SKM-1 (cell line): ENCODE results near the gene LSAMP.

Experiments used
- DNase-seq: peaks from one replicate; lab custom pipeline; 2025; ENCODE audit not compliant: unreplicated experiment; lab: John Stamatoyannopoulos, UW

LSAMP gene

DNA sequence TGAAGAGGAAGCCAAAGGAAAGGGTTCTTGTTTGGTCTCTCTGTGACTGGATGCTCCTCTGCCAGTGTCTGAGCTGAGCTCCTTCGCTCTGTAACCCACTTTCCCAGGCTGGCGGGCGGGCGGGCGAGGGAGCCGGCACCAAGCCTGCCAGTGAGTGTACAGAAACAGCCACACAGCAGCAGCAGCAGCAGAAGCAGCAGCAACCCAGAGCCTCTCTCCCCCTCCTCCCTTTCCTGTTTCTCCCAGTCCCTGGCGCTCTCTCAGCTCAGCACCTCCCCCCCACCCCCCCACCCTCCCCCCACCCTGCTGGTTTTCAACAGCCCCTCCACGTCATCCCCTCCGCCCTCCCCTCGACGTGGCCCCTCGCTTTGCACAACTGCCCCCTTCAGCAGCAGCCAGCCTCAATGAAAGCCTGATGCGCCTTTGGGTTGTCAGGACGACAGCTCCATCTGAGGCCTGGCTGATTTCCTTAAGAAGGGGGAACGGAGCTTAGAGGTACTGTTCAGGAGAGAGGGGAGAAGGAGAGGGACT lies at the start of gene LSAMP:
Gene LSAMP, minus strand, starts transcription at position 177 of the 531 bp plus-strand sequence.
- DNase-seq: no peak

DNA sequence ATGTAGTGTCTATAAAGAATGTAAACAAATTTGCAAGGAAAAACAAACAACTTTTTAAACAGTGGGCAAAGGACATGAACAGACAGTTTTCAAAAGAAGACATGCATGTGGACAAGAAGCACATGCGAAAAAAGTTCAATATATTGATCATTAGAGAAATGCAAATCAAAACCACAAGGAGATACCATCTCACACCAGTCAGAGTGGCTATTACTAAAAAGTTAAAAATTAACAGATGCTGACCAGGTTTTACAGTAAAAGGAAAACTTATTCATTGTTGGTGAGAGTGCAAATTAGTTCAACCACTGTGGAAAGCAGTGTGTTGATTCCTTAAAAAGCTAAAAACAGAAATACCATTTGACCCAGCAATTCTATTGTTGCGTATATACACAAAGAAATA lies 47.1 kb upstream of the LSAMP start:
- DNase-seq: no peak

DNA sequence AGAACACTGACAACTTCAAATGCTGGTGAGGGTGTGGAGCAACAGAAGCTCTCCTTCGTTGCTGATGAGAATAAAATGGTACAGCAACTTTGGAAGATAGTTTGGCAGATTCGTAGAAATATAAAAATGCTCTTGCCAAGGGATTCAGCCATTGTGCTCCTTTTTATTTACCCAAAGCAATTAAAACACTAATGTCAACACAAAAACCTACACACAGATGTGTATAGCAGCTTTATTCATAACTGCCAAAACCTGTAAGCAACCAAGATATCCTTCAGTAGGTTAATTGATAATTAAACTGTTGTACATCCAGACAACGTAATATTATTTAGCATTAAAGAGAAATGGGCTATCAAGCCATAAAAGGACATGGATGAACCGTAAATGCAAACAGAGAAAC lies 37.8 kb upstream of the LSAMP start:
- DNase-seq: no peak

DNA sequence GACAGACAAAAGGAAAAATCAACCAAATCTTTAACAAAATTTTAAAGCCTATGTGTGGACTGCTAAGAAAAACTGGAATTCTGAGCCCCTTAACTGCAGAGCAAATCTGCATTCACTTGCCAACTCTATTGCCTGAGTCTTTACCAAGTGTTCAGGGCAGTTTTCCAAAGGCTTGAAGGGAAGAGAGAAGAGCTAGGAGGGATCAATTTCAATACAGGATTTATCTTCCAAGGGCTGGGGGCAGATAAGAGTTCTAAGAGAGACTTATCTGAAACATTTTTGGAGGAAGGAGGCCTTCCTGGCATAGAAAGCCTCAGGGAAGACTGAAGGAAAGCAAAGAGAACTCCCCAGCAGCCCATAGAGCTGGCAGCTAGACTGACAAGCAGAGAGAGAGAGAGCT lies 31.4 kb upstream of the LSAMP start:
- DNase-seq: no peak

DNA sequence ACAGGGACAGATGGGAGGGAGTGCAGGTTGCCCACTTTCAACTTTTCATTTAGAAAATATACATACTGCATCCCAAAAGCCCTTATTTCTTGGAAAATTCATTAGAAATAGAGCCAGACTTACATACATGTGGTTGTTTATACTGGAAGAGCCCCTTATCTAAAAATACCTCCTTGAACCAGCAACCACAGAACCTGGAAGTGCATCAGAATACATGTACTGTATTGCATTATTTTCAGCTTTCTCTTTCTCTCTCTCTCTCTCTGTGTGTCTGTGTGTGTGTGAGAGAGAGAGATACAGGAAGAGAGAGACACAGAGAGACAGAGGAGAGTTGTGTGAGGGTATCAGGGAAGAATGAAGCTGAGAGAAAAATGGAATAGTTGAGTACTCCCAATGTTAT lies 29.5 kb upstream of the LSAMP start:
- no peak for DNase-seq

DNA sequence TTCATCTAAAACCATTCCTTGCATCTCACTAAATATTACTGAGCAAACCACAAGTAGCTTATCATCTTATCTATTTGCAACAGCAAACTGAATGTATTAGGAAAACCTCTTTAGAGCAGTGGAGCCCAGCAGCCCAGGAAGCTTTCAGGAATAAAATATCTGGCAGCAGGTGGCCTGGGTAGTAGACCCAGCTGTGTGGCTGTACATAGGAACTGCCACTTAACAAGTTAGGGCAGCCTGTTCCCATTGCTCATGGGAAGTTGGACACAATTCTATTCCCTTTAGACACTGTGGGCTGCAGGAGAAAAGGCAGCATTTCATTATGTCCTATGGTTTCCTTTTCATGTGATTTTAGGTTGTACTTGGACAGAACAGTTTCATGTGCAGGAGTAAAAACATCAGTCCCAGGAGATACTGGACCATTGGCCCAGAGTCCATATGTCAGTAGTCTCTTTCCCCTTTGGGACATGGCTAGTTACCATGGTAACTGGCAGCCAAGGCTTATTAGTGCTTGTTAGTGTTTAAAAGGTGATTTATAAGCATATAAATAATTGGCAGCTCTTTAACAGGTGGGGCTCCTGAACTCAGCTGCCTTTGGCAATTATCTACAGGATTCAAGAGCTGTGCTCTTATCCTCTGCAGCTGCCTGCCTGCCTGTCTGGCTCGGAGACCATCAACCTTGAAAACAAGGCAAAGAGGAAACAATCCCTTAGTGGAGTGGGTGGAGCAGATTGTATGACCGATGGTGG lies 28.9 kb upstream of the LSAMP start:
- DNase-seq: no peak

DNA sequence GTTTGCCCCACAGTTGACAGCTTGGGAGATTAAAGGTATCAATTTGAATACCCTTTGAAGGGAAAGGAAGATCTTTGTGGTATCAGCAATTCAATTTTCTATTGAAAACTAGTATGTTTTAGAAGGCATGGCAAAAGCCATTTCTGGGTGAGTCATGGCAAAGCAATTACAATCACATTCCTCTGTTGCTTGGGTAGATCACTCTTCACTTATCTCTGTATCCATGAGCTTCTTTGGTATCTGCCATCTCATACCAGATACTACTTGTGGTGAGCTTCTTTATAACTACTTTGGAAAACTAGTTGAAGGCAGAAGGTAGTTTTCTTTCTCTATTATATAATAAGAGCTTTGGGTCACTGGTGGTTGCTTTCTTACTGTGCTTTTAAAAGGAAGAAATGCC lies 28.3 kb upstream of the LSAMP start:
- DNase-seq: no peak

DNA sequence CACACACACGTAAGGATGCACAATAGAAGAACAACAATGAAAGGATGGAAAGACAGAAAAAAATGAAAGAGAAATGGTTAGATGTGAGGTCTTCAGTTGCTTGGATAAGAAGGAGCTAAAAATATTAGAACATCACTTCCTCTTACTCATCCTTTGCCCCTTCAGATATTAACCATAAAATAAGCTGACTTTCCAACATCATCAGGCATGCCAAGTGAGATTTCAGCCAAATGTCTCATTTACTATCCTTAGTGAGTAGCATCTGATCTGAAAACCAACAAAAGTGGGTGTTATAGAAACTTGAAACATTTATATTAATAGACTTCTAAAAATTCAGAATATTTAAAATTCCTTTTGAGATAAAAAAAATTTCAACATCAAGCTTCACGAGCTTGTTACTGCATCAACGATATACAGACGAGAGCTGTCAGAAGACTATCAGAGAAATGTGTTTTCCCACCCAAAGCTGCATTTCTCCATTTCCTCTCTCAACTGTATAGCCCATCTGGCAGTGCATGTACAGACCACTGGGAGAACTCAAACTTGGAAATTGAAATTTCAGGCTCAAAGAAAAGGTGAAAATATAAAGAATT lies 25.4 kb upstream of the LSAMP start:
- no peak for DNase-seq

DNA sequence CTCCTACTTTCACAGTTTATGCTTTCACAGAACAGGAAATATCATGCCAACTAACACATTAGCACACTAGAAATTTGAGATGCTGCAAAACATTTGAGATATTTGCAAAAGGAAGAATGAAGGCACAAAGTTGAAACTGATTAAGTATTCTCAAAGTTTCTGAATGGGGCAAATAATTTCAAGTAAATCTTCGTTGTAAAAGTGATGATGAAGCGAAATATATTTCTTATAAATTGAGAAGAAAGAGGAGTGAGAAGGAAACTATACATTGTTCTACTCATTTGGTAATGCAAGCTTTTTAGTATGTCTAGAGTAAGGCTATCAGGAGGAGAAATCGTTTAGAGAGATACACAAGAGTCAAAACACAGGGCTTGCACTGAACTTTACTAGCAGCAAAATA lies 24.3 kb upstream of the LSAMP start:
- no peak for DNase-seq

DNA sequence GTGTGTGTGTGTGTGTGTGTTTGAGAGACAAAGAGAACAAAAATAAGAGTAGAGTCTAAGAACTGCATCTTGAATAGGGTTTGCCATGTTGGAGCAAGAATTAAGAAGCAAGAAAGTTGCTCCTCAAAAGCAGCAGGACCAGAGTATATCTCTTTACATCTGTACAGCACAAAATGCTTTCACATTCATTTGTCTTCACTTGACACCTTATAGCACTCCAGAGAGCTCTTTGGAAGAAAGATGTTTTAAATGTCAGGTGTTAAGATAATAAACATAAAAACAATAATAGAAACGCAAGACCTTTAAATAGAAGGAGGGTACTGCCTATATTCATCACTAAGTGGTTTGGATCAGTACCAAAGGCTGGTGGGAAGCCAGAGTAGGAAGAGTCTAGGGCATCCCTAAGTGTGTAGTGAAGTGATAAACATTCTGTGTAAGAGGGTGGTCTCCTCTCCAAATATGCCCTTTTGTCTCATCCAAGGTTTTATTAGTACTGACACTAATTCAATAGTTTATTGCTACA lies 19.1 kb upstream of the LSAMP start:
- no peak for DNase-seq

DNA sequence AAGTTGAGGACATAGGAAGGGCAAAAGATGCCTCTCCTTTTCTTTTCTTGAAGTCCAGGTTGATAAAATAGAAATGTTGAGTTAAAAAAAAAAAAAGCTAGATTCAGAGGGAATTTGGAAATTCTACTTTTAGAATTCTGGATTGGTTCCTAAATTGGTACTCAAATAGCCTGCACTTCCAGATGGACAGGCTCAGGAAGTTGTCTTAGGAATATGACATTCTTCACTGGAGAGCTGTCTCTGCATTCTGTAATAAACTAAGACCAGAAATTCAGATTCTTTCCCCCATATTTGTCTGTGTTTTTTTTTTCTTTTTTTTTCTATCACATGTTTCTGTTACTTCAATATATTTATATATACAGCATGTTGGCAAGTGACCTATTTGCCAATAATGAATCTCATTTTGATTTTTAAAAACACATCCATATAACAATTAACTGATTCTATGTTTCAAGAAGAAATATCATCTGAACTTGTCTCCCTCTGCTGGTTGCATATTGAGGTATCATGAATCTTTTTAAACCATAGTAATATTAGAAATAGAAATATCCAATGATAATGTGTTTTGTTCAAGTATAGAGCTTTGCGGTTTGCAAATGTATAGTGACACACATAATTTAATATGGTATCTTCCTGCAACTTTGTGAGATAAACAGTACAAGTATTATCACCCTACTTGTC lies 8.5 kb upstream of the LSAMP start:
- DNase-seq: no peak

DNA sequence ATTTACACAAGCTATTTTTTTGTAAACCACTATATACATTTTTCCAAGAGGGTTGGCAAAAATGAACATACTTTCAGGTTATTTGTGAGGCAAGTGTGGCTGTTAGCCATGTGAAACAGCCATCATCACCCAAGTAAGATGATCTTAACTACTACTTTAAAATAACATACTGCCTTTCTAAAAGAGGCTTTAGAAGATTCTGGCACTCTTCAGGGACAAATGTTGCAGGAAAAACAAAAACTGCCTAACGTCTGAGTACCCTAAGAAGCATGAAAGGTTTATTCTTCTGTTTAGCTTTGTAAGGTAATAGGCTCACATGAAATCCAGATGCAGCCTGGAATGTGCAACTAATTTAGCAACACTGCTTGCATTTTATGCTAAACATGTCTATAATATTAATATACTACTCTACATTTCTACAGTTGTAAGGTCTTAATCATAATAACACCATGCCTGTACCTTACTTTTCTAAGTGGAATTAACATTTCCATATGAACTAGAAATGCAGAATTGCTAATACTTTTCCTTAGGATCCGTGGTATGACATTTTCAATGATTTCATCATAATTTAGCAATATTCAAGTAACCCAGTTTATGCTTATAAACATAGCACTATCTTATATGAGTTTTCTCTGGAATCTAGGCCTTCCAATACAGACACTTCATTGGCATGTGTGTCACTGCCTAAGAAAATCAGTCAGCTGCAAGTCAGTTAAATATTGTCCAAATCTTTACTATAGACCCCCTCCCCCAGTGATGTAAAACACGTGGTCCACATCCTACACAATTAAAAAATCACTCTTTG lies 4.5 kb upstream of the LSAMP start:
- DNase-seq: no peak

DNA sequence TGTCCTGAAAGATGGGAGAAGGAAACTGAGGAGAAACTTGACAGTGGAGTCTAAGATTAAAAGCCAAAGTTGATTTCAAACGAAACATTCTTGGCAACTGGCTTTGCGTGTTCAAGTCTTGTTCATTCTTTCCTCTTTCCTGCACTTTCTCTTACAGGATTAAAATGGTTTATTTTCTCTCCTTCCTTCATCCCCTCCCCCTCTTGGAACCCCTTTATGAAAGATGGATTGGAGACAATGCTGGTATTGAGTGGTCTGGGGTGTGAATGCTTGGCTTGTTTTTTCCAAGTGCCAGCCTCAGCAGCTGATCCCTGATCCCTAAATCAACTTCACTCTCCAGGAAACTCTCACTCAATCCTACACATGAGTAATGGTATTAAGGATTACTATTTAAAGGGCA lies 703 bp upstream of the LSAMP start:
- no peak for DNase-seq

DNA sequence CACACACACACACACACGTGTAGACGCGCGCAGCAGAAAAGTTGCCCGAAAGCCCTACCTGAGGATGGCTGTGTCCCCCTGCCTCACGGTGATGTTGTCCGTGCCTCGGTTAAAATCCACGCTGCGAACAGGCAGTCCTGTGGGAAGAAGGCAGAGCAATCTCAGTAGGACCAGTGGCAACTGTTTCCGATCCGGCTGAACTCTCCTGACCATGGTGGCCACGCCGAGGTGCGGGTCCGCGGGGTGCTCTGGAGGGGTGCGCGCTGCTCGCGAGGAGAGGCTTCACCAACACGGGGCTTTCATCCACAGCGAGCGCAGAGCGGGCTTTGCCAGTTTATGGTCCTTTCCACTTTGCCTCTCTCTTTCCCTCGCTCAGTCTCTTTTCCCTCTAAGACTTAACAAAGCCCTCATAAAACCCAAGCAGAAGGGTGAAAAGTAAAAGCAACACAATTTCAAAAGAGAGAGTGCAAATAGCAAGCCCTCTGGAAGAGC lies 422 bp downstream of the LSAMP start:
- no peak for DNase-seq

DNA sequence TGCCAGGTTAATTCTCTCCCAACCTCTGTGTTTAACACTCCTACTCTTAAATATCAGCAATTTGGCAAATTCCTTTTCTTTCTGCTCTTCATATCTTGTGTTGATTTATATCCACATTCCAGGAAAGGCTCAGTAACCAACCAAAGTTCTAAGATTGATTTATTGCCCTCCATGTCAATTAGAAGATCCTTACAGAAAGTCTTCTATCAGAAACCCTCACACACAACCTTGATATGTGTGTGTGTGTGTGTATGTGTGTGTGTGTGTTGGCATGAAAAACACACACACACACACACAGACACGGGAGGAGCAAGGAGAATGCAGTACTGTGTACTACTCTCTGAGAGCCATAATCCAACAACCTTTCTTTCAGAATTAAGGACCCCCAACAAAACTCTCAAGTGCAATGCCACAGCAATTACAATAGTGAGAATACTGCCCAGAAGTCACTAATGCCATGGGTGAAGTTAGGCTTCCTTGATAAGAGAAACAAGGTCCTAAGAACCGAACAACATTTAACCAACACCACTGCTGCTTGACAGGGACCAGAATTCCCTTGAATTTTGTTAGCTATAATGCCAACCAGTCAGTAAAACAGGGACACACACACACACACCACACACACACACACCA lies 1.1 kb downstream of the LSAMP start:
- DNase-seq: no peak

DNA sequence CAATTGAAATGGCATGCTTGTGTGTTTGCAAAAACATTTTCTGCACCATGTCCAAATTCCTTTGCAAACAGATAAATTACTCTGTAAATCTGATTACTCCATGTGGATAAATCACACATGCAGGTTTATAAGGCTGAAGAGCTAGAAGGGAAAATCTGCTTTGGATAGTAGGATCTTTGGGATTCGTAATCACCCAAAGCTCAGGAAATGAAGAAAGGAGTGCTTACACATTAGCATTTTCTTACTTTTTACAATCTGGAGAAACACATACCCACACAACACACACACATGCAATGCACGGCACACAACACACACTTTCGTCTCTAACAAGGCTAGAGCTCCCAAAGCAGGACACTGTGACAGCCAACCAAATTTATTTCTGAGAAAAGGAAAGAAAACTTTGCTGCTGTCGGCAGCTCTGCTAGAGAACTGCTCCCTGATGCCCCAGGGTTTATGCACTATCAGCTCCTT lies 2.1 kb downstream of the LSAMP start:
- DNase-seq: no peak

DNA sequence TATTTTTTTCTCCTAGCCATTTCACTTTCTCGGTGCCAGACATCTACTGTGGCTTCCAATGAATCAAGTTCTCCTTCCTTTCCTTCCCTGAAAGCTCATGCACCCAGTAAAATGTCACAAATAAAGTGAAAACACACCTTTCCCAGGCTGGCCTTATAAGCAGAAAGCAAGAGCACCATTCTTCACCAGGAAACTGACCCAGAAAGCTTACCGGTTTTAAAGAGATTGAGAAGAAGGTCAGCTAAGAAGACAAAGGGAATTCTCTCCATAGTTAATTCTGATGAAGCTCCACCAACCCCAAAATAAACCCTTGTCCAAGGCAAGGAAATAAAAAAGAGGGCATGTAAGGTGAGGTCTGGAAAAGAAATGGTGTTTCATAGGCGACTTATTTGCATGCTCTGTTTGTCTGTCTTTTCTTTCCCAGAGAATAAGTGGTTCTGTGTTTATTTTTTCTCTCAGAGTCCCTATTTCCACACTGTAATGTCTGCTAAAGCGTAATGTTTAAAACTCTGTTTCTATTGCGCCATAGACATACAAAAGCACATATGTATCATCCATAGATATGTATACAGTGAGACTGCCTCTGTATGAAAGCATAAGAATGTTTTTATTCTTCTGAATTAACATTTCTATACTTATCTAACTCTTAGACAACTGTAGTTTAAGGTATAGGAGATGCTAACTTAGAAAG lies 2.8 kb downstream of the LSAMP start:
- no peak for DNase-seq

DNA sequence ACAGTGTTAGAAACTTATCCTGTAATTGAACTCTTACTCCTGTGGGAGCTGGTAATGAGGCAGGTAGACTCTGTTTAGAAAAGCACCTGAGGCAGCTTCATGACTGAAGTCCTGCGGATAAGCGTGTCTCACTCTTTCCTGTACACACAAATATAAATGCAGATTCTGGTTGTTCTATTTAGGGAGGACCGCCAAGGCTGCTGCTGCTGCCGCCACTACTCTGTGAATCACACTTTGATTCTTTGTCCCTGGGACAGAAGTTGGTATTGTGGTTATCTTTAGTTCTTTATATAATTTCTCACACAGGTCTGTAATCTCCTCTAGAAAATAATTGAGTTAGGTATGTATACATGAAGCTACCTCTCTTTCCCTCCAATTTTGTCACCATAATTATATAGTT lies 3.6 kb downstream of the LSAMP start:
- no peak for DNase-seq

DNA sequence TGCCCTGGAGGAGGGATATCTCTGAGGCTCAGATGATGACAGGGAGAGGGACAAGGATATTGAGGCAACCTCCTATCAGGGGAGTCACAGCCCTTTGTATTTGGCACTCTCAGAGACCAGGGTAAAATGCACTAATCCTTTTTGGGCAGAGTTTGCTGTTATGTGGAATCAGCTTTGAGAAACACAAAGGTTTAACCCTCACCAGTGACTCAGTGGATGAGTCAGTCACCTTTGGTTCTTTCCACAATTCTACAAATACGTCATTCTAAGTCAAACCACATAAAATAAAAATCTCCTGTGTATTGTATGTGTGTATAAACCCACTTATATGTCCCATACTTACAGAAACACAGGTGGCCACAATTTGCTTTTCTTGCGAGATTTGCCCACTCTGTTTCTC lies 5.1 kb downstream of the LSAMP start:
- DNase-seq: no peak

DNA sequence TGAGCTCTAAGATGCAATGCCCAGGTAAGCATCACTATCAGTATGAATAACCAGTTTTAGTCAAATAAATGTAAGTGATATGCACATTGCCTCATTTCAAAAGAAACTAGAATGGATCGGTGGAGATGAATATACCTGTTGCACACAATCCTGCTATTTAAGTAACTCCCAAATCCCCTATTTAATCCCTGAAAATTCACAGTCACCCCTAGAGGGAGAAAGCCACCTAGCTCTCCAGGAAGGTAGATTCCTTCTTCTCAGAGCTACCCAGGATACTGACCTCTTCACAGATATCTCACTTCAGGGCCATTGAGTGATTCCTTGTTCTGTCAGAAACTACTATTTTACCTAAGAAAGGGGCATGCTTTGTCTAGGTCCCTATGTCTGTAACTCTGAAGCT lies 11.7 kb downstream of the LSAMP start:
- no peak for DNase-seq
